Lower leg skin (tissue), 3 donors: ENCODE results near the gene CHN2.

Experiments used
- CTCF ChIP-seq, 3 donors: fragments of 450-650 bp; IDR thresholded peaks; one replicate each; pipeline ENCODE4 v1.5.1; 2016; ENCODE audit warnings: antibody characterized with exemption in 3 of 3, mild to moderate bottlenecking in 3 of 3, moderate library complexity in 2 of 3
- POLR2A ChIP-seq, 2 donors: fragments of 450-650 bp; IDR thresholded peaks; one replicate each; pipeline ENCODE4 v1.6.1; 2016 to 2017; ENCODE audit warnings: antibody characterized with exemption in 2 of 2, mild to moderate bottlenecking in 1 of 2, moderate library complexity in 1 of 2

- TF ChIP-seq POLR2A (IDR thresholded peaks at IDR 0.05) (no peak), CTCF (IDR thresholded peaks at IDR 0.05) (no peak)
Measured at GRCh38 chr7:29527505-29528108, 333.0 kb downstream of the CHN2 start.
